Panc1 (cell line): ENCODE measurements around the gene NEURL2. TPM values are rescaled to one million over a fixed set of nuclear protein-coding genes. Genes with fewer than 3 reads are reported as not detected.

Source experiments
- ATAC-seq: fragments of 200-7000 bp; cut with Tn5 transposase; 2 replicates; pipeline ENCODE4 v1.9.1; 2020; ENCODE audit warnings: mild to moderate bottlenecking, moderate library complexity
- BruUV-seq: library from RNA; stranded (reverse); fragments of 400-500 nt; replicated peaks from 2 replicates; lab custom pipeline; 2021; lab: Mats Ljungman, UMichigan
- CTCF ChIA-PET: fragments of 300-600 bp; sonication (Branson Sonifier 250); formaldehyde crosslinking; loops from one replicate; lab custom pipeline; 2022; ENCODE audit warnings: antibody characterized with exemption; lab: Charles Lee
- POLR2A ChIA-PET: fragments of 300-600 bp; sonication (Branson Sonifier 250); formaldehyde crosslinking; loops from one replicate; lab custom pipeline; 2022; ENCODE audit warnings: antibody characterized with exemption; lab: Charles Lee
- DNase-seq: peaks from one replicate; pipeline ENCODE4 v3.0.0-alpha.2; 2010; ENCODE audit warnings: low read depth, low spot score
- H3K27ac ChIP-seq: 2 replicates; pipeline ENCODE4 v1.5.1; 2011; ENCODE audit warnings: mild to moderate bottlenecking, low read length, inconsistent platforms
- H3K27me3 ChIP-seq: fragments of 200-500 bp; sonication (Bioruptor generic); 2 replicates; pipeline ENCODE4 v1.6.0; 2014; ENCODE audit warnings: low read length, inconsistent platforms; ENCODE audit not compliant: control insufficient read depth, insufficient read depth
- H3K36me3 ChIP-seq: fragments of 200-500 bp; sonication (Bioruptor generic); 2 replicates; pipeline ENCODE4 v1.5.1; 2014; ENCODE audit warnings: inconsistent platforms, mild to moderate bottlenecking, low read length, moderate library complexity; ENCODE audit not compliant: control insufficient read depth, insufficient read depth
- H3K4me1 ChIP-seq: 2 replicates; pipeline ENCODE4 v1.5.1; 2011; ENCODE audit warnings: inconsistent platforms, mild to moderate bottlenecking, low read length, moderate library complexity; ENCODE audit not compliant: control insufficient read depth, insufficient read depth
- H3K4me3 ChIP-seq, 2 experiments: 2 replicates each; pipeline ENCODE4 v1.5.1; 2011 to 2012; ENCODE audit warnings: low read depth in 2 of 2, low read length in 2 of 2, mild to moderate bottlenecking in 2 of 2, inconsistent platforms in 1 of 2, moderate library complexity in 1 of 2
- H3K9me3 ChIP-seq: fragments of 200-500 bp; sonication (Bioruptor generic); 2 replicates; pipeline ENCODE4 v1.5.1; 2014; ENCODE audit warnings: low read depth, mild to moderate bottlenecking, inconsistent platforms, low read length, moderate library complexity; ENCODE audit not compliant: control insufficient read depth, insufficient read depth
- POLR2AphosphoS5 ChIP-seq: IDR thresholded peaks from 2 replicates; pipeline ENCODE4 v1.6.1; 2012; ENCODE audit warnings: mild to moderate bottlenecking, low read depth, low read length, moderate library complexity
- SIN3A ChIP-seq: IDR thresholded peaks from 2 replicates; pipeline ENCODE4 v1.6.1; 2012; ENCODE audit warnings: low read depth, mild to moderate bottlenecking, low read length, moderate library complexity, borderline replicate concordance; ENCODE audit not compliant: insufficient read depth
- TCF7L2 ChIP-seq: IDR thresholded peaks from 2 replicates; pipeline ENCODE4 v1.6.1; 2011; ENCODE audit warnings: mild to moderate bottlenecking, low read depth, low read length, inconsistent platforms
- in situ Hi-C: cut with HindIII; loops from 2 replicates; pipeline ENCODE4 v1.10.0; 2016; ENCODE audit warnings: low sequenced_read_pairs, low pct_unique_long_range_greater_than_20kb
- intact Hi-C: fragments of 100-400 bp; cut with micrococcal nuclease; formaldehyde crosslinking; loops from one replicate; pipeline ENCODE4 v1.10.0; 2022; ENCODE audit not compliant: unreplicated experiment
- total RNA-seq: library from RNA; stranded (reverse); gene quantifications from one replicate; pipeline ENCODE4 v1.2.1, GENCODE V29; 2021; ENCODE audit not compliant: unreplicated experiment
- TF ChIP-seq, protein P1 (sequence below), 2 experiments: IDR thresholded peaks; 2 replicates each; pipeline ENCODE4 v1.6.1; 2011 to 2012; ENCODE audit warnings: low read depth in 2 of 2, control low read depth in 1 of 2, low read length in 1 of 2, mild to moderate bottlenecking in 1 of 2, moderate library complexity in 1 of 2; ENCODE audit not compliant: insufficient read depth in 1 of 2
- TF ChIP-seq, protein P2 (sequence below): fragments of 450-650 bp; IDR thresholded peaks from 2 replicates; pipeline ENCODE4 v1.5.1; 2017; ENCODE audit warnings: mild to moderate bottlenecking

Gene NEURL2
- total RNA-seq, 1 experiment from 2014 or later, result 3.0 TPM

DNA sequence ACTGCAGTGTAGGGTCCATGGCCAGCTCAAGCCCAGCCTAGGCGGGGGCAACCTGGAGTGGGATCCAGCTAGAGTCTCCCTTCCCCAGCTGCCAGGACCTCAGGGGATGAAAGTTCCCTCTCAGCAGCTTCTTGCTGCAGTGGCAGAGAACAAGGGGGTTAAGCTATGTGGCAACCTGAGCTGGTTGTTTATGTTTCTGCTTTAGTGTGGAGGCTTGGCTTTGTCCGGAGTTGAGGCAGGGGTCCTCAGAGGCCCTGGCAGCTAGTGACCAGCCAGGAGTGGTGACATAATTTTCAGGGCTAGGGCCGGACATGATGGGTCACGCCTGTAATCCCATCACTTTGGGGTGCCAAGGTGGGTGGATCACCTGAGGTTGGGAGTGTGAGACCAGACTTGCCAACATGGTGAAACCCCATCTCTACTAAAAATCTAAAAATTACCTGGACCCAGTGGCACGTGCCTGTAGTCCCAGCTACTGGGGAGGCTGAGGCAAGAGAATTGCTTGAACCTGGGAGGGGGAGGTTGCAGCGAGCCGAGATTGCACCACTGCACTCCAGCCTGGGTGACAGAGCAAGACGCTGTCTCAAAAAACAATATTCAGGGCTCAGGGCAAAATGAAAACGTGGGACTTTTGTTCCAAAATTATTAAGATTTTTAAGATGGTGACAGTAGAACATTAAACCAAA is 35.0 kb upstream of the NEURL2 start:
- no peaks in the 10 kb centered on the region for H3K27me3 ChIP-seq
- in situ Hi-C loops (no loop called here), intact Hi-C loops (no loop called here)
- BruUV-seq, result no TSS peak
- no peak overlapping the region for H3K4me3 ChIP-seq
- no peaks in the 10 kb centered on the region for H3K9me3 ChIP-seq
- no peaks in the 10 kb centered on the region for H3K36me3 ChIP-seq
- DNase-seq (no peak), ATAC-seq (no peak)
- TF ChIP-seq TCF7L2, result no peak
- TF ChIP-seq POLR2AphosphoS5, result no peak
- TF ChIP-seq, protein P1, sequence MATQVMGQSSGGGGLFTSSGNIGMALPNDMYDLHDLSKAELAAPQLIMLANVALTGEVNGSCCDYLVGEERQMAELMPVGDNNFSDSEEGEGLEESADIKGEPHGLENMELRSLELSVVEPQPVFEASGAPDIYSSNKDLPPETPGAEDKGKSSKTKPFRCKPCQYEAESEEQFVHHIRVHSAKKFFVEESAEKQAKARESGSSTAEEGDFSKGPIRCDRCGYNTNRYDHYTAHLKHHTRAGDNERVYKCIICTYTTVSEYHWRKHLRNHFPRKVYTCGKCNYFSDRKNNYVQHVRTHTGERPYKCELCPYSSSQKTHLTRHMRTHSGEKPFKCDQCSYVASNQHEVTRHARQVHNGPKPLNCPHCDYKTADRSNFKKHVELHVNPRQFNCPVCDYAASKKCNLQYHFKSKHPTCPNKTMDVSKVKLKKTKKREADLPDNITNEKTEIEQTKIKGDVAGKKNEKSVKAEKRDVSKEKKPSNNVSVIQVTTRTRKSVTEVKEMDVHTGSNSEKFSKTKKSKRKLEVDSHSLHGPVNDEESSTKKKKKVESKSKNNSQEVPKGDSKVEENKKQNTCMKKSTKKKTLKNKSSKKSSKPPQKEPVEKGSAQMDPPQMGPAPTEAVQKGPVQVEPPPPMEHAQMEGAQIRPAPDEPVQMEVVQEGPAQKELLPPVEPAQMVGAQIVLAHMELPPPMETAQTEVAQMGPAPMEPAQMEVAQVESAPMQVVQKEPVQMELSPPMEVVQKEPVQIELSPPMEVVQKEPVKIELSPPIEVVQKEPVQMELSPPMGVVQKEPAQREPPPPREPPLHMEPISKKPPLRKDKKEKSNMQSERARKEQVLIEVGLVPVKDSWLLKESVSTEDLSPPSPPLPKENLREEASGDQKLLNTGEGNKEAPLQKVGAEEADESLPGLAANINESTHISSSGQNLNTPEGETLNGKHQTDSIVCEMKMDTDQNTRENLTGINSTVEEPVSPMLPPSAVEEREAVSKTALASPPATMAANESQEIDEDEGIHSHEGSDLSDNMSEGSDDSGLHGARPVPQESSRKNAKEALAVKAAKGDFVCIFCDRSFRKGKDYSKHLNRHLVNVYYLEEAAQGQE (IDR thresholded peaks at IDR 0.05; ENCODE audit: insufficient read depth in 1 of 2, low read depth in 2 of 2, low read length in 1 of 2), result no peak
- TF ChIP-seq SIN3A, result no peak
- TF ChIP-seq, protein P2, sequence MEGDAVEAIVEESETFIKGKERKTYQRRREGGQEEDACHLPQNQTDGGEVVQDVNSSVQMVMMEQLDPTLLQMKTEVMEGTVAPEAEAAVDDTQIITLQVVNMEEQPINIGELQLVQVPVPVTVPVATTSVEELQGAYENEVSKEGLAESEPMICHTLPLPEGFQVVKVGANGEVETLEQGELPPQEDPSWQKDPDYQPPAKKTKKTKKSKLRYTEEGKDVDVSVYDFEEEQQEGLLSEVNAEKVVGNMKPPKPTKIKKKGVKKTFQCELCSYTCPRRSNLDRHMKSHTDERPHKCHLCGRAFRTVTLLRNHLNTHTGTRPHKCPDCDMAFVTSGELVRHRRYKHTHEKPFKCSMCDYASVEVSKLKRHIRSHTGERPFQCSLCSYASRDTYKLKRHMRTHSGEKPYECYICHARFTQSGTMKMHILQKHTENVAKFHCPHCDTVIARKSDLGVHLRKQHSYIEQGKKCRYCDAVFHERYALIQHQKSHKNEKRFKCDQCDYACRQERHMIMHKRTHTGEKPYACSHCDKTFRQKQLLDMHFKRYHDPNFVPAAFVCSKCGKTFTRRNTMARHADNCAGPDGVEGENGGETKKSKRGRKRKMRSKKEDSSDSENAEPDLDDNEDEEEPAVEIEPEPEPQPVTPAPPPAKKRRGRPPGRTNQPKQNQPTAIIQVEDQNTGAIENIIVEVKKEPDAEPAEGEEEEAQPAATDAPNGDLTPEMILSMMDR, result no peak
- CTCF ChIA-PET, result interaction anchor here (1.6 kb wide), 1 partner anchor 36 kb away, joined by 3 read pairs; no protein-coding TSS in a partner anchor
- H3K4me1 ChIP-seq, result no peaks in the 10 kb centered on the region
- POLR2A ChIA-PET, result no interaction called here
- no peak overlapping the region for H3K27ac ChIP-seq

DNA sequence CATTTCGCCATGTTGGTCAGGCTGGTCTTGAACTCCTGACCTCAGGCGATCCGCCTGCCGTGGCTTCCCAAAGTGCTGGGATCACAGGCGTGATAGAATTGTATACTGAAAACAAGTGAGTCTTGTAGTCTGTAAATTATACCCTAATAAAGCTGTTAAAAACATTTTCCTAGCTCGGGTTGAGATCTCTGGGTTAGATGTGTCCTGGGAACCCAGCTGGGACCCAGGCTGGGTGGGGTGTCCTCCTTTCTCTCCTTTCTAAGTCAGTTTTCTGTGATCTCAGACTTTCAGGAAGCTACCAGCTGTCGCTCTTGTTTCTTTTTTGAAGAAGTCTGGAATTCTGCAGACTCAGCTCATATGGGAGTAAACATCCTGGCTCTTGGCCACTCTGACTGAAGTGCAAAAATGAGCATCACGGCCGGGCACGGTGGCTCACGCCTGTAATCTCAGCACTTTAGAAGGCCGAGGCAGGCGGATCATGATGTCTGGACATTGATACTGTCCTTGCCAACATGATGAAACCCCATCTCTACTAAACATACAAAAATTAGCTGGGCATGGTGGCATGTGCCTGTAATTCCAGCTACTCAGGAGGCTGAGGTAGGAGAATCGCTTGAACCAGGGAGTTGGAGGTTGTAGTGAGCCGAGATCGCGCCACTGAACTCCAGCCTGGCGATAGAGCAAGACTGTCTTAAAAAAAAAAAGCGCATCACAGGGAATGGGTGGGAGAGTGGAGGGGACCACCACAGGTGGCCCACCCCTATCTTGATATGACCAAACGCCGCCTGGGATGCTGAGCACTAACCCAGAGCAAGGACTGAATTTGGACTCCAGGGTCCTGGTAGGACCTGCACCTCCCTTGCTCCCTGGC is 33.6 kb upstream of the NEURL2 start:
- Histone ChIP-seq H3K4me3 (no peak overlapping the region), H3K9me3 (no peaks in the 10 kb centered on the region), H3K4me1 (no peaks in the 10 kb centered on the region), H3K27me3 (no peaks in the 10 kb centered on the region), H3K36me3 (no peaks in the 10 kb centered on the region), H3K27ac (no peak overlapping the region)
- ChIA-PET CTCF (no interaction called here), POLR2A (interaction anchor here (0.7 to 0.8 kb wide), 2 partner anchors 10 to 19 kb away, joined by 4 to 6 read pairs; partner anchors contain the start of gene PCIF1)
- DNase-seq, result no peak
- no TSS peak for BruUV-seq
- no peak for ATAC-seq
- in situ Hi-C loops (no loop called here), intact Hi-C loops (no loop called here)
- TF ChIP-seq, protein P2, result no peak
- no peak for TF ChIP-seq SIN3A
- TF ChIP-seq, protein P1 (IDR thresholded peaks at IDR 0.05; ENCODE audit: insufficient read depth in 1 of 2, low read depth in 2 of 2, low read length in 1 of 2), result no peak
- TF ChIP-seq POLR2AphosphoS5, result no peak
- TF ChIP-seq TCF7L2, result no peak
